A549 (cell line): ENCODE measurements around the gene TMEM267.

Experiments used
- ZFP36 ChIP-seq: fragments of 450-650 bp; IDR thresholded peaks from 2 replicates; pipeline ENCODE4 v1.6.1; 2014; ENCODE audit warnings: borderline replicate concordance; ENCODE audit not compliant: partially characterized antibody
- TF ChIP-seq, protein P1 (sequence below): fragments of >200 bp; sonication (Bioruptor Twin); formaldehyde crosslinking; IDR thresholded peaks from 3 replicates; pipeline ENCODE4 v1.5.1; 2016

- TF ChIP-seq, protein P1, sequence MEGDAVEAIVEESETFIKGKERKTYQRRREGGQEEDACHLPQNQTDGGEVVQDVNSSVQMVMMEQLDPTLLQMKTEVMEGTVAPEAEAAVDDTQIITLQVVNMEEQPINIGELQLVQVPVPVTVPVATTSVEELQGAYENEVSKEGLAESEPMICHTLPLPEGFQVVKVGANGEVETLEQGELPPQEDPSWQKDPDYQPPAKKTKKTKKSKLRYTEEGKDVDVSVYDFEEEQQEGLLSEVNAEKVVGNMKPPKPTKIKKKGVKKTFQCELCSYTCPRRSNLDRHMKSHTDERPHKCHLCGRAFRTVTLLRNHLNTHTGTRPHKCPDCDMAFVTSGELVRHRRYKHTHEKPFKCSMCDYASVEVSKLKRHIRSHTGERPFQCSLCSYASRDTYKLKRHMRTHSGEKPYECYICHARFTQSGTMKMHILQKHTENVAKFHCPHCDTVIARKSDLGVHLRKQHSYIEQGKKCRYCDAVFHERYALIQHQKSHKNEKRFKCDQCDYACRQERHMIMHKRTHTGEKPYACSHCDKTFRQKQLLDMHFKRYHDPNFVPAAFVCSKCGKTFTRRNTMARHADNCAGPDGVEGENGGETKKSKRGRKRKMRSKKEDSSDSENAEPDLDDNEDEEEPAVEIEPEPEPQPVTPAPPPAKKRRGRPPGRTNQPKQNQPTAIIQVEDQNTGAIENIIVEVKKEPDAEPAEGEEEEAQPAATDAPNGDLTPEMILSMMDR, result no peak
- no peak for TF ChIP-seq ZFP36
These were observed 65.1 kb downstream of the TMEM267 start for GRCh38 chr5:43418561-43418960.
